HG02970 (cell line): ENCODE results near the gene NFIX.

Source experiments
- ATAC-seq: cut with Tn5 transposase; IDR thresholded peaks from one replicate; pipeline ENCODE4 v1.9.1; 2021; ENCODE audit warnings: mild to moderate bottlenecking, moderate library complexity, moderate number of reproducible peaks; ENCODE audit not compliant: unreplicated experiment, low FRiP score

The NFIX gene

DNA sequence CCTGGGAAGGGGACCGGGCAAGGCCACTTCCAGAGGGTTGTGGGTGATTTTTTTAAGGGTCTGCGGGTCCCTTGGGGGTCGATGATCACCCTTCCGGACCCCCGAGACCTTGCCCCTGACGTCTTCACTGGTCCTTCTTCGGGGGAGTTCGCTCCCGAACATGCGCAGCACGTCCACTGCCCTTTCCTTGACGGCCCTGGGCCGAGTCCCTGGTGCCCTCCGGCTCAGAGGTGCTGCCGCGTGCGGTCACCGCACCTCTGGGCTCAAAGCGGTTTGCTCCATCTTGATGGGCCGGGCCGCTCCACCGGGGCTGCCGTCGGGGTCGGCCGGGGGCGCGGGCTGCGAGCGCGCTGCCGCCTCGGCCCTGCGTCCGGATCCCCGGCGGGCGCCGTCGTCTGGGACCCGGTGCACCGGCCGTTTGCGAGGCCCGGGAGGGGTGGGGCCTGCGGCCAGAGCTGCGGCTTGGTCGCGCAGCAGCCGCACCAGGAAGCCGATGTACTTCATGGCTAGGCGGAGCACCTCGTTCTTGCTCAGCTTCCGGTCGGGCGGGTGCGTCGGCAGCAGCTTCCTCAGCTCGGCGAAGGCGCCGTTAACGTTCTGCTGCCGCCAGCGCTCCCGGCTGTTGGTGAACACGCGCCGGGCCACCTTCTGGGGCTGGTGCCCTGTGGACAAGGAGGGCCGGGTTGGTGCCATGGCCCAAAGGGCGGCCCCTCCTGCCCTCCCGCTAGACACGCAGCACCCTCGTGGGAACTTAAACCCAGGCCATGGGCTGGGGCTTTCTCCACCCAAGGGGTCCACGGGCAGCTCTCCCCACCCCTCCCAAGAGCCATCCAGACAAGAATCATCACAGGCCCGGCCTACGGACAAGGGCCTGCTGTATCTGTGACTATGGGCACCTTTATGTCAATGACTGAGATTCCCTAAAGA lies 104.1 kb downstream of the NFIX start:
- ATAC-seq = no peak

DNA sequence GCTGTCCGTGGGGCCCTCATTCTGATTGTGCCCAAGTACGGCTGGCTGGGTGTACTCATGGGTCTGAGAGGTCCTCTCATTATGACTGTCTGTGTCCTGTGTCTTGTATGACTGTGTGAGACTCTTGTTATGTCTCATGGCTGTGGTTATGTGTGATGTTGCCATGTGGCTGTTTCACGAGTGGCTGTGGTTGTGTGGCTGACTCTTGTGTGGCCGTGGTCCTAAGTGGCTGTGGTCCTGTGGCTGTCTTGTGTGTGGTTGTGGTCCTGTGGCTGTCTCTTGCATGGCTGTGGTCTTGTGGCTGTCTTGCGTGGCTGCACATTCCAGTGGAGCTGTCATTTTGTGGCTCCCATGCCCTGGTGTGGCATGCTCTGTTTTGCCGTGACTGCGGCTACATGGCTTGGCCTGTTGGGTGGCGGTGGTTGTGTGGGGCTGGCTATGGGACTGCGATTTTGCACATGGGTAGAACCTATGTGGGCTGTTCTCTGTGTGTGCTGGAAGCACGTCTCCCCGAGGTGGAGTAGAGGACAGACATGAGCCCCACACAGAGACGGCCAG lies 104.8 kb downstream of the NFIX start:
- ATAC-seq = no peak

DNA sequence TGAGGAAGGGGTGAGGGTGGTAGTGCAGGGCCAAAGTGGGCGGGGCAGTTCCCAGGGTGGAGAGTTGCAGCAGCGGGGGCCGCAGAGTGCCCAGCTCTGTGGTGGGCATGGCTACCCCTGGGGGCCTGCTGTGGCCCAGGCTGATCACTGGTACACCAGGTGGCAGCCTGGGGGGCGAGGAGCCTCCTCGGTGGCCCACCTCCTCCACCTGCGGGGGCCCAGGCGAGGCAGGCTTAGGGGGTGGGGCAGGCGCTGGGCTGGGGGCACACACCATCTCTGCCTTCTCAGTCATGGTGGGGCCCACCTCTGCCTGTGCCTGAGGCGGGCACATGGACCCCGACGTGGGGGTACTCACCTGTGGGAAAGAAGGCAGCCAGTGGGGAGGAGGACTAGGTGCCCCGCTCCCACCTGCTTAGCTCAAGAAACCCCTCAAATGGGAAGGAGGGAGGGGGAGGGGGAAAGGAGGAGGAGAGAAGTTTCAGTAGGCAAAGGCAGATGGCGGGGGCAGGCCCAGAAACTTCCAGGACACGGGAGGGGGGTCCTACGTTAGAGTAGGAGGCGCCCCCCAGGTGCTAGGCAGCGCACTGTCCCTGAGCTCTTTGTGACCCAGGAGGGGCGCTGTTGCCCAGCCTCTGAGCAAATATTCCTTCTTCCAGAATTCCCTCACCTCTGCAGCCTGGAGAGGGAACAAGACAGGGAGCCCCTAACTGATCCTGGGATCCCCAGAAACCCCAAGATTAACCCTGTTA lies 105.7 kb downstream of the NFIX start:
- no peak for ATAC-seq

DNA sequence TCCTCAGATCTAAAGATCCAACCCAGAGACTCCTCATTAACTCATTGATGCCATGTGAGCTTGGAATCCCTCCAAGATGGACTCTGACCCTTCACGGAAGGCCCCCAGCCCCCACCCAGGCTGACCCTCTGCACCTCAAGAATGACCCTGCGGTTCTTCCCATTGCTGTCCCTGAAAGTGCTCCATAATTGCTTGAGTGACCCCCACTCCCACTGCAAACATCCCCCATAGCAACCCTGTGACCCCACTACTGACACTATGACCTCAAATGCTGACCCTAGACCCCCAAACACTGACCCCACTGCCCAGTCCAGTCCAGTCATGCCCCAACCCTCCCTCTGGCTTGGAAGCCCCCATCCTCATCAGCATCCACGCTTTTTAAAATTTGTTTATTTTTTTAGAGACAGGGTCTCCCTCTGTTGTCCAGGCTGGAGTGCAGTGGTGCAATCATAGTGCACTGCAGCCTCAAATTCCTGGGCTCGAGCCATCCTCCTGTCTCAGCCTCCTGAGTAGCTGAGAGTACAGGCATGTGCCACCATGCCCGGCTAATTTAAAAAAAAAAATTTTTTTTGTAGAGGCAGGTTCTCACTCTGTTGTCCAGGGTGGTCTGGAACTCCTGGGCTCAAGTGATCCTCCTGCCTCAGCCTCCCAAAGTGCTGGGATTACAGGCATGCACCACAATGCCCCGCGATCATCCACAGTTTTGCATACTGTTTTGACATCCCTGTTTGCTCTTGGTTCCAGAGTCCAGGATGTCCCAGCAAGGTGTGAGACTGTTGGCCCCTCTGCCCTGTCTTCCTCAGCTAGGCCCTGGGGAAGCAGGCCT lies 106.5 kb downstream of the NFIX start:
- no peak for ATAC-seq

DNA sequence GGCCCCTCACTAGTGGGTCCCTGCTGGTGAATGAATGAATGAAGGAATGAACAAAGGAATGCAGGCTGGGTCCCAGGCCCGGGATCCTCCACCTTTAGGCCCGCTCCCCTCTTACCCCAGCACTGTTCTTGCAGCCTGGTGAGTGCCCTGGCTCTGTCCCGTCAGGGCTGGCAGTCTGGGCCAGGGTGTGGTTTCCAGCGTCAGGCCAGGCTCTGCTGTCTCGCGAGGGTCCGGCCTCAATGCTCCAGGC lies 107.1 kb downstream of the NFIX start:
- no peak for ATAC-seq

DNA sequence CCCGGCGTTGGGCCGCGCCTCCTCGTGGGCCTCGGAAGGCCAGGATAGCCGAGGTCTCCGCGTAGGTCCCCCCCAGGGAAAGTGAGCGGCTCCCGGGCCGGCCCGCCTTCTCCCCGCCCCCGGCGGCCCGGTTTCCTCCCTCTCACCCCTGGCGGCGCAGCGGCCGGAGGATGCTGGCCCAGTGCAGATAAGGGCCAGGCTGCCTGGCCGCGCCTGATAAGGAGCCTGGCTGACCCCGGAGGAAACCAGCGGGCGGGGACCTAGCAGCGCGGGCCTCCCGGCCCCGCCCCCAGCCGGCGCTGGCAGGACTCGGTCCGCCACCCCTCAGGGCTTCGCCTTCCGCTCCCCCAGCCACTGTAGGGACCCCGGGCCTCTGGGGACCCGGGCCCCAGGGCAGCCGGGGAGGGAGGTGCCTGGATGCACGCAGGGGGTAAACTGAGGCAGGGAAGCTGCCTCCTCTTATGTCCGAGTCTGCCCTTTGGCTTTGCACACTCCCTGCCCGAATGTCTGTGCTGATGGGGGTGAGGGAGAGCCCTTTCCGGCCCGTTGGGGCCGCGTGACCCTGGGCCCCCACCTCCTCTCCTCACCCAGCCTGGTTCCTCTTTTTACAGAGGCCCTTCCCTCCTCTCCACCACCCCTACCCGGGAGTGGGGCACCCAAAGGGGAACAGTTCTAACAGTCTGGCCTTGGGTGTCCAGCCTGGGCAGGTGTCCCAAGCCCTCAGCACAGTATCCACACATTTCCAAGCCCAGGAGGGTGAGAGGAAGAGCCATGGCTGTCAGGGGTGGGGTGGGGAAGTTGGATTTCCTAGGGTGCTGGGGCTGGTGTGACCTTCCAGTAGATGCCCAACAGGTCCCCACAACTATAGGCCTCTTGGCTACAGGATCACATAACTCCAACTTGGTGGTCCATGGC lies 107.6 kb downstream of the NFIX start, which contains the start of gene LYL1:
Gene LYL1 (minus strand): TSS at position 193 of the 915 bp plus-strand sequence. CDS start 1,687 bp downstream, outside the sequence.
- ATAC-seq = no peak

DNA sequence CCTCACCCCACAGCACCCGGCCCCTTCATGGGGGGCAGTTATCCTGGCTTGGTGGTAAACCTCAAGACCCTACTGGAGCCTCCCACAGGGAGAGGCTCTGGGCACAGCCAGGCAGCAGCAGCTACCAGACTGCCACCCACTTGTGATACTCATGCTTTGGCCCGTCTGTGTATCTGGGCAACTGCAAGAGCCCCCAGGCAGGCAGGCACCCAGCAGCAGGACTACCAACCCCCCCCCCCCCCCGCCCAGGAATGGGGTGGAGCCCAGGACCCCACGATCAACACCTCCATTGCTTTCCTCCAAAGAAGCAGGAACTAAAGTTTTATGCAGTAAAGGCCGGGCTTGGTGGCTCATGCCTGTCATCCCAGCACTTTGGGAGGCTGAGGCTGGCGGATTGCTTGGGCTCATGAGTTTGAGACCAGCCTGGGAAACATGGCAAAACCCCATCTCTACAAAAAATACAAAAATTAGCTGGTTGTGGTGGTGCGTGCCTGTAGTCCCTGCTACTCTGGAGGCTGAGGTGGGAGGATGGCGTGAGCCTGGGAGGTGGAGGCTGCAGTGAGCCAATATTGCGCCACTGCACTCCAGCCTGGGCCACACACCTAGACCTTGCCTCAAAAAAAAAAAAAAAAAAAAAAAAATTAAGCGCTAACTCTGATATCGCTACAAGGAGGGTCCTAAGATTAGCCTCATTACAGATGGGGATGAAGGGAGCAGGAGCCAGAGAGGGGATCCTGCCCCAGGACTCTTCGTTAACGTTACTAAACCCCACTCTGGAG lies 108.5 kb downstream of the NFIX start:
- ATAC-seq = no peak

DNA sequence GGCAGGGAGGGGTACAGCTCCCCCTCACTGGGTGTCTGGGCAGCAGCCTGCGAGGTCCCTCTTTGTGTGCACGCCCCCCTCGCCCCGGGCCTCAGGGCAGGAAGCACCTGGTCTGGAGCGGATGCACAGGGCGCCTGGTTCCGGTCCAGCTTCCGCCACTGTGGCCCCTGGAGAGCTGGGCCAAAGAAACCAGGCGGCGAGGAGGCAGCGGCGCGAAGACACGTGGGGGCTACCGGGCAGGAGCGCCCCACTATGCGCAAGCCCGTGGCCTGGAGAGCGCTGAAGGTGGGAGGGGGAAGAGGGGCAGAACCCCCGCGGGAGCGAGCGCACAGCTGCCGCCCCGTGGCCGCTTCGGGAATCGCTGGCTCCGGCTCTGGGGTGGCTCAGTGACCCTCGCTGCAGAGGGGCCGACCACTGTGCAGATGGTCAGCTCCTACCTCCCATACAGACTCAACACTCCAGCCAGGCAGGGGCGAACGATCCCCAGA lies 109.1 kb downstream of the NFIX start:
- peak; percentile 44 for ATAC-seq

DNA sequence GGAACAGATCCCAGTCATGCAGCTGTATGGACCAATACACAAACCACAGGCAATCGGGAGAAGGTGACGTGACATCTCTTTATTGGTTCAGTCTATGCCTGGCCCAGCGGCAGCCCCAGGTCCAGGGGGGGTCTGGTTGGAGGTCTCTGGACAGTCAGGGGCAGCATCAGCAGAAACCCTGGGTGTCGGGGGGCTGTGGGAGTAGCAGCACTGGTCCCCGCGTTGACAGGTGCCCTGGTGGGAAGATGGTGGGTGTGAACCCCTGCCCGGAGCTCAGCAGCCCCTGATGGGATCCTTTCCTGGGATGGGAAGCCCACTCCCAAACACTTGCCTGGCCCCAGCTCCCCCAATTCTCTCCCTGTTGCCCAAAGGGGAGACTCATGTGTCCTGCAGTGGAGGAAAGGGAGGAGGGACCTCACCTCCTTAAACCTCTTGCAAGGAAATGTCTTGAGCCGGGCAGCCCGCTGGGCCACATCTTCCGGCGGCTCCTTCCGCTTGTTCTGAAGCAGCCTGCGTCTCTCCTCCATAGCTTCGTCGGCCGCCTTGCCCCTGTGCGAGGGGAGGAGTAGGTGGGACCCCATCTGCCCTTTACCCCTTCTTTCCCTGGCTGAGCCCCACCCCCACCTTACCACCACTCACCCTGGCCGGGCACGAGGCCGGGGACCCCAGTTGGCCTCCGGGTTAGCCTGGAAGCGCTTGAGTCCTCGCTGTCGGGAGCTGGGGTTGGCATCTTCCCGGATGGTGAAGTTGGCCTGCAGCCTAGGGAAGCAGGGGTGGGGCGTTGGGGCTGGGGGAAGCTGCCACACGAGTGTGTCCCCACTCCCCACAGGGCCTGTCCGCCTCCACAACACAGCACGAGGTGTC lies 109.8 kb downstream of the NFIX start:
- no peak for ATAC-seq

DNA sequence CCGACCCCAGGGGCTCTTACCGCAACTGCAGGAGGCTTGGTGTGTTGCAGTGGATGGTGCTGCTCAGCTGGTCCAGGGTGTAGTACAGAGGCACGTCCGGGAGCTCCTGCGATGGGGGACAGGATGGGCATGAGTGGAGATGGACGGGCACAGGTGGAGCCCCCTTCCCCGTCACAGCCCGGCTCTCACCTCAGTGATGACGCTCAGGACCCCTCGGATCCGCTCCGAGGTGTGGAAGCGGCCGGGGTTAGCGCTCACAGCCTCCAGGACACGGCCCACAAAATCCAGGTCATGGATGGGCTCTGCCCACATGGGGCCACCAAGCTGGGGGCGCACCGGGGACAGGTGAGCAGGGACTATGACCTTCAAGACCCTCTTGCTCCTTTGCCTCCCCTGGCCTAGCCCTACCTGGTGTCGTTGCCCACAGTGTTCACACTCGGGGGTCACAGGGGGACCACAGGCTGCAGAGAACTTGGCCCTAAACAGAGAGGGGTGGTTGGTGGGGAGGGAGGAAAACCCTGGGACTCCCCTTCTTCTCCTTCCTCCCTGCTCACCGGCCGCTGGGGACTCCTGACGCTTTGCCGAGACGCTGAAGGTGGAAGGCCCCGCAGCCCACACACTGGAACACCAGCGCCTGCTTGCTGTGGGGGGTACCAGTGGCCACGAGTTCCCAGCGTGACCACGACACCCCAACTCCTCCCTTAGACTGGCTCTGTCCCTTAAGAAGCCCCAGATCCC lies 114.3 kb downstream of the NFIX start:
- no peak for ATAC-seq

DNA sequence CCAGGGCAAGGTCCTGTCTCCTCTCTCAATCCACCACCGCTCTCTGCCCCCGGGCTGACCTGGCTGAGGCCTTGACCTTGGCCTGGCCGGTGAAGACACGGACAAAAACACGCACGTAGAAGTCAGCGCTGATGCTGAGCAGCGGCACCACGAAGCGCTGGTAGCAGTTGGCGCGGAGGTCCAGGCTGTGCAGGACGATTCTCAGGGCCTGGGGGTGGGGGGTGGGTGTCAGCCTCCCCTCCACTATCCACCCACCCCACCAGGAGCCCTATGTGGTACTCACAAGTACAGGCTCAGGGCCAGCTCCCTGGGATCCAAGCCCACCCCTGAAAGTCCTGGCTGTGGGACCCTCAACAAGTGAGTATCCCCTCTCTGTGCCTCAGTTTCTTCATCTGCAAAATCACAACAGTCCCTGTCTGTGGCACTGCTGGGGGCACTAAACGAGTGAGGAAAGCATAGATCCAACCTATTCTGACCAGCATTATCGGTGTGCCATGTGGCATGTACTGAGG lies 114.9 kb downstream of the NFIX start:
- ATAC-seq = no peak

DNA sequence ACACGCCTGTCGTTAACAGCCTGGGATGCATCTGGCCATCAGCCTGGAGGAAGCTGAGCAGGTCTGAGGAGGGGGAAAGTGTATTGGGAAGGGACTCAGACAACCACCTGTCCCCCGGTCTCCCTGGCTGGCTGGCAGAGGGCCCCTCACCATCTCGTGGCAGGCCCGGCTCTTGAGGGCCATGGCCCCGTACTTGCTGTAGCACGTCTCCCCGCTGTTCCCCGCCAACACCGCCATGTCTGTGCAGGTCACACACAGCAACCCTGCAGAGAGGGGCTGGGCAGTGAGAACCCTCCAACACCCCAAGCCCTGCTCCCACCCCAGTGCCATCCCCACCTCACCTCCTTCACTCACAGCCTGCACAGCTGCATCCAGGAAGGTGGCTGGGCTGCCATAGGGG lies 117.3 kb downstream of the NFIX start:
- no peak for ATAC-seq

DNA sequence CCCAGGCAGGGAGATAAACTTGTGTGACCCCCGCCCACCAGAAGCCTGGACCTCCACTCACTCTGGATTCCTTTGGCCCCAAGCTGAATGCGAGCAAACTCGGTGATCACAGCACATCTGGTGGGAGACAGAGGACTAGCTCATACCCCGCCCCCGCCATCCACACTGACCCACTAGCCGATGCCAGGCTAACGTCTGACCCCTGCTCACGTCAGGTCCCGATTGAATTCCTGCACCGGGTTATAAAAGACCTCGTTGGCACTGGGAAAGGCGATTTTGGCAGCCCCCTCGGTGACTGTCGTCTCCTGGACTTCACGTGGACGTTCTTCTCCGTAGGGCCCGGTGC lies 120.6 kb downstream of the NFIX start:
- ATAC-seq = no peak

DNA sequence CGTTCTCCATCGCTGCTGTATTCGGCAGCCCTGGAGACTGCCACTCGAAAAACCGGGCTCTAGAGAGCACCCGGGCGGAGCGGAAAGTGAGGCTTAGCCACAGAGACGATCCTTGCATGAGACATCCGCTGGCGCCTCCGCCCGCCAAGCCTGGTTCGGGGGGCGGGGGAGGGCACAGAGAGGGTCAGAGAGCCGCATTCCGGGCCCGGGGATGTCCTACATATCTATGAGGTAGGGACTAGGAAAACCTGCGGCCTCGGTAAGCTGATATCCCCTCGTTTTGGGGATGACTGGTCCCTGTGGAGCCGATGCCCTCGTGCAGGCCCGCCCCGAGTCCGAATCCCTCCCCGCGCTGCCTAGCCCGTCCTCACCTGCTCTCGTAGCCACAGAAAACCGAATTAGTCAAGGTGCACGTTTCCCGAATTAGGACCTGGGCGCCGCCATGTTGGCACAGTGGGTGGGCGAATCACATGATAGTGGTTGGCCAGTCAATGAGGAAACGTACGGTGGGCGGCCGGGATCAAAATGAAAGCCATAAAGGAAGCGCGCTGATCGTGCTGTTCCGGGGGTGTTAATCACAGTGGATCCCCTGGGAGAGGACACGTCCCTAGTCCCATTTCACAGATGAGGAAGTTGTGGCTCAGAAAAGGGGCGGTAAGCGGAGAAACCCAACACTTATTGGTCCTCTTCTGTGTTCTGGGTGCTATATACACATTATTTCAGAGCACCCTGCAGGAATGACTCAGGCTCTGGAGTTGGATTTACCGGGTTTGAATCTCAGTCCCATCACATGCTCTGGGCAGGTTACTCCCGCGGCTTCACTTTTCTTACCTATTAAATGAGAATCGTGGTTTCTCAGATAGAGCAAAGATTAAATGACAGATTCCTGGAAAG lies 121.3 kb downstream of the NFIX start, which contains the start of gene TRMT1:
Gene TRMT1 (minus strand): TSS at position 459 of the 894 bp plus-strand sequence. CDS start 341 bp downstream, at position 118.
- ATAC-seq = peak; percentile 47

DNA sequence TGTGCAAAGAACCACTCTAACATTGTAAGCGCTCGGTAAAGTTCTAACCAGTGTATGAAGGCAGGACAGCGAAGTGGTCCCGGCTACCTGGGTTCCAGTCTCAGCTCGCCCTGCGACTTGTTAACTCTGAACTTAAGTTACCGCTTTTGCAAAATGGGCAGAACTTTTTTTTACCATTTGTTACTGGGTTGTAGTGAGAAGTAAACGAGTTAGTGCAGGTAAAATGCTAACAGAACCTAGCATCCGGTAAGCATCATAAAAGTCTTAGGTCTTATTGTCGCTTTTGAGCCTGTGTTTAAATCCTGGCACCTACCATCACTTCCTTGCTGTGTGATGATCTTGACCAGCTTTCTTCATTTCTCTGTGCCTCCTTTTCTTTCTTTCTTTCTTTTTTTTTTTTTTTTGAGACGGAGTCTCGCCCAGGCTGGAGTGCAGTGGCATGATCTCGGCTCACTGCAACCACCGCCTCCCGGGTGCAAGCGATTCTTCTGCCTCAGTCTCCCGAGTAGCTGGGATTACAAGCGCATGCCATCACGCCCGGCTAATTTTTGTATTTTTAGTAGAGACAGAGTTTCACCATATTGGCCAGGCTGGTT lies 122.0 kb downstream of the NFIX start:
- no peak for ATAC-seq
